ENCODE results near the gene PNMA1.

The PNMA1 gene

DNA sequence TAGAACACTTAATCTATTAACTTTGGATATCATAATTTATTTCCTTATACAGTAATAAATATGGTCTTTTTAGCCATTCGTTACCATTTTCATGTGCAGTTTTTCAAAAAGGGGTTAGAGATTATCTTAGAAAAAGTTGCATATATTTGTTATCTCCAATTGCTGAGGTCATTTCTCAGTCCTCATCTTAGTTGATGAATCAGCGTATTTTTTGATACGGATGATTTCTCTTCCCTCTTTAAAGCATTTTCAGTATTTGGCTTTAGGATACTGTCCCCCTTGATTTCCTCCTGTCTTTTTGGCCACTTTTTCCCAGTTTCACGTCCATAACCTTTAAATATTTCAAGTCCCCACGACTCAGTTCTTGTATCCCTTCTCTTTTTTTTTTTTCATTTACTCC lies 47.6 kb downstream of the PNMA1 start:
- no peak for DNase-seq (ENCODE audit: low read depth in 3 of 3)

DNA sequence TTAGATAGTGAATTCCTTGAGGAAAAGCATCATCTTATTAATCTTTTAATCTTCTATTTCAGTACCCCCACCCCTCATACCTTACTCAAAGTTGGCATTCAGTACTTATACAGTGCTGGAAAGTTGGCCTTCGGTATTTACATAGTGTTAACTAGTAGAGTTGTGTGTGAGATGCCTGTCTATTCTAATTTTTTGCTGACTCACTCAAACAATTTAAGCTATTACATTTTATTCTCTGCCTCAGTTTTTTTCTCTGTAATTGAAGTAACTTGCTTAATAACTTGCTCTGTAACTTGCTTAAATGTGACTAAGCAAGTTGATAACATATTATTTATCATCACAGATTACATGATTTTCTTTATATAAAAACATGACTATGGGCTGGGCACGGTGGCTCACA lies 49.1 kb downstream of the PNMA1 start:
- DNase-seq (ENCODE audit: low read depth in 3 of 3) = no peak

DNA sequence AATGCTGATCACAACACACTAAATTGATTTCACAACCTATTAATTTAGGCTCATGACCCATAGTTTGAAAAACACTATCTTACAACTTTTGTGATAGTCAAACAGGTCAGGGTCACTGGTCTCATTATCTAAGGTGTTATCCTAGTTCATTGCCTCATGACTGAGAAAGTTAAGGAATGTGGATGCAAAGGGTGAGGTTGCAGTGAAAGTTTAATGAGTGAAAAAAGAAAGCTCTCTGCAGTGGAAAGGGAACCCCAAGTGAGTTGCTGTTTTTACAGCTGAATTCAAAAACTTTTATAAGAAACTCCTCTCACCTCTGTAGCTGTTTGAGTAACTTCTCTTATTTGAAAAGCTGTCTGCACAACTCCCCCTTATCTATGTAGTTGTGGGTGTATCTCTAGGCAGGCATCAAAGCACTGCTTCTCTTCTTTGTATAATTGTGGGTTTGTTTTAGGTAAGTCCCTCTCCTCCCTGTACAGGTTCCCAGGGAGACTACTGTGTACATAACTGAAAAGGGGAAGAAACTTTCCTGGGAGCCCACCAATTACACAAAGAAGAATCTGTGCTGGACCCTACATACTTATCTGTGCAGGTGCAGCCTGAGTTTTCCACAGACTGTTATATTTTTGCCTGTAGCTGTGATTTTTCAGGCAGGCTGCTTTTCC lies 50.5 kb downstream of the PNMA1 start:
- no peak for DNase-seq (ENCODE audit: low read depth in 3 of 3)

DNA sequence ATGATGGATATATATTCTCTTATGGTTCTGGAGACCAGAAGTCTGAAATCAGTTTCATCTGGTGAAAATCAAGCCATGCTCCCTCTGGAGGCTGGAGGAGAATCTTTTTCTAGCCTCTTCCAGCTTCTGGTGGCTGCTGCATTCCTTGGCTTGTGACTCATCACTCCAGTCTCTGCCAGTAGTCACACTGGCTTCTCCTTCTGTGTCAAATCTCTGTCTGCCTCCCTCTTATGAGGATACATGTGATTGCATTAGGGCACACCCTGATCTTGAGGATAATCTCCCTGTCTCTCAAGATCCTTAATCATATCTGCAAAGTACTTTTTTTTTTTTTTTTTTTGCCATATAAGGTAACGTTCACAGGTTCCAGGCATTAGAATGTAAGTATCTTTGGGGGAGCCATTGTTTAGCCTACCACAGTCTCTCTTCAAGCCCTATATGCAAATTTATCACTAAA lies 51.7 kb downstream of the PNMA1 start:
- no peak for DNase-seq (ENCODE audit: low read depth in 3 of 3)

DNA sequence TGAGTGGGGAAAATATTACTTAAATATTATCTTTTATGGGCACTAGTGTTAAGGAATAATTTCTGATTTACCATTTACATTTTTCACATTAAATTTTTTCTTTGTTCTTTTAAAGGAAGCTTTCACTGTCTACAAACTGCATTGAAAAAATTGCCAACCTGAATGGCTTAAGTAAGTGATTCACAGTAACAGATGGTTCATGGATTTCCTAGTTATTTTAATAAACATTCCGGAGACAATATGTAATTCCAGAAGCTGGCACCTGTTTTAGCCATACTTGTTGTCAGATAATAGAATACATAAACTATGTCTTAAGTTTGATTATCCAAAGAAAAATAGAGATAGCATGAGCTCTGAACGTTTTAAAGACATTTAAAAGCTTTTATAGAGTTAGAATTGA lies 52.3 kb downstream of the PNMA1 start:
- DNase-seq (ENCODE audit: low read depth in 3 of 3) = no peak

Data from stimulated activated CD4-positive, alpha-beta T cell treated with anti-CD3 and anti-CD28 coated beads, TNF-alpha, amount 100 ng/mL, for 24 hours (primary cell).